SKM-1 treated with dmso at 0.1 percent for 144 hours (cell line): ENCODE measurements around the gene IFNA10.
A peak's percentile ranks its signal among the peaks of the same experiment; 100 is the strongest.
"Not testable (repeated sequence)": the region's sequence is repeated elsewhere in the genome, so short reads cannot be mapped to it uniquely, and the experiment has no call there.

Source experiments
- DNase-seq: peaks from one replicate; lab custom pipeline; 2025; ENCODE audit not compliant: unreplicated experiment; lab: John Stamatoyannopoulos, UW

Gene IFNA10

DNA sequence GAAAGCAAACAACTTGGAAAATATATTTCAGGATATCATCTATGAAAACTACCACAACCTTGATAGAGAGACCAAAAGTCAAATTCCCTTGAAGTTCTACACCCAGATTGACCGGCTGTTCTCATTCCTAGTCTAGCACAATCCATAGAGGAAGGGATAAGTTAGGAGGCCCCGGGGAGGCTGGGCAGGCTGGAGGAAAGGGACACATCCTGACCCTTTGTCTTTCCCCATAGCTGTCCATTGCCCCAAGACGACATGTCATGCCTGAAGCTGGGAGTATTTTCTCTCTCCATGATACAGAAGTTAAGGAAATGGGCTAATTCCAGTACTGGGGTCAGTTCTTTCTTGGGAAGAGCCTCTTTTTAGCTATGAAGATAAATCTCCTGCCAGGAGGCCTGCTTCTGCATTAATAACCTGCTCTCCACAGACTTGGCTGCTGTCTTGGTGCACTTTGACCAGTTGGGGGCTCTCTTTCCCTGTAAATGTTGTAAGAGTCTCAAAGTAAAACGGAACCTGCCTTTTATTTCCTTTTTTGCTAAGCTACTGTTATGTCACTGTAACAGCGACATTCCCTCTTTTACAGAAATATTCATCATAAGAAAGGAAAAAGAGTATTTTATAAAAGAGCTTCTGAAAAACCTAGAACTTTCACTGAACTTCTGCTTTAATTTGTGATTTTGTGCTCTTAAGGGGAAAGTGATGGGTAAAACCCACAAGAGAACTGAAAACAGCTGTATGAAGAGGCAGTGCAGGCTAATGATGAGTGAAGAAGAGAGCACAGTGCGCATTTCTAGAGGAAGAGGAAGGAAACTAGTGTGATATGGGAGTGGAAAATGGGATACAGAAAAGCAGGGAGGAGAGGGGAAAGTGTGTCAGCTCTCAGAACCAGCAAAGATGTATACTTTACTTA lies 11.8 kb downstream of the IFNA10 start:
- DNase-seq, result peak; percentile 56

DNA sequence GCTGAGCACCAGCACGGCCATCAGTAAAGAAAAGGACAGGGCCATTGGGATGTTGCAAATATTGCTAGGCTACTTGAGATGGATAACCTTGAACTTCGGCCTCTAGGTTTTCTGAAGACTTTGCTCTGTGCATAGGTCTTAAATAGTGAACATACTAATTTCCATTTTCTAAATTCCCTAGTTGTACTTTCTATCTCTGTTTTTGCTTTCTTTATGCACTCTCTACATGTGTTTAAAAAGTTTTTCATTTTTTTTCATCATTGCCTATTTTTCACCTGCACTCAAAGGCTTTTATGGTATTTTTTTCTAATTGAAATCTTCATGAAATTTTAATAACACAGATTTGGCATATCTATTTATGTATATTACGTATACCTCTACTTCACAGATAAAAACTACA lies 19.5 kb downstream of the IFNA10 start, which contains the start of gene IFNA4:
Gene IFNA4 (minus strand): TSS at position 101 of the 400 bp plus-strand sequence. CDS start 56 bp downstream, at position 45.
- DNase-seq, result not testable (repeated sequence)

DNA sequence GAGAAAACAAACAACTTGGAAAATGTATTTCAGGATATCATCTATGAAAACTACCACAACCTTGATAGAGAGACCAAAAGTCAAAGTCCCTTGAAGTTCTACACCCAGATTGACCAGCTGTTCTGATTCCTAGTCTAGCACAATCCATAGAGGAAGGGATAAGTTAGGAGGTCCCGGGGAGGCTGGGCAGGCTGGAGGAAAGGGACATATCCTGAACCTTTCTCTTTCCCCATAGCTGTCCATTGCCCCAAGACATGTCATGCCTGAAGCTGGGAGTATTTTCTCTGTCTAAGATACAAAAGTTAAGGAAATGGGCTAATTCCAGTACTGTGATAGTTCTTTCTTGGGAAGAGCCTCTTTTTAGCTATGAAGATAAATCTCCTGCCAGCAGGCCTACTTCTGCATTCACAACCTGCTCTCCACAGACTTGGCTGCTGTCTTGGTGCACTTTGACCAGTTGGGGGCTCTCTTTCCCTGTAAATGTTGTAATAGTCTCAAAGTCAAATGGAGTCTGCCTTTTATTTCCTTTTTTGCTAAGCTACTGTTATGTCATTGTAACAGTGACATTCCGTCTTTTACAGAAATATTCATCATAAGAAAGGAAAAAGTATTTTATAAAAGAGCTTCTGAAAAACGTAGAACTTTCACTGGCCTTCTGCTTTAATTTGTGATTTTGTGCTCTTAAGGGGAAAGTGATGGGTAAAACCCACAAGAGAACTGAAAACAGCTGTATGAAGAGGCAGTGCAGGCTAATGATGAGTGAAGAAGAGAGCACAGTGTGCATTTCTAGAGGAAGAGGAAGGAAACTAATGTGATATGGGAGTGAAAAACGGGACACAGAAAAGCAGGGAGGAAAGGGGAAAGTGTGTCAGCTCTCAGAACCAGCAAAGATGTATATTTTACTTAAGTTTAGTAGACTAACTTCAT lies 23.9 kb downstream of the IFNA10 start:
- peak; percentile 70 for DNase-seq

DNA sequence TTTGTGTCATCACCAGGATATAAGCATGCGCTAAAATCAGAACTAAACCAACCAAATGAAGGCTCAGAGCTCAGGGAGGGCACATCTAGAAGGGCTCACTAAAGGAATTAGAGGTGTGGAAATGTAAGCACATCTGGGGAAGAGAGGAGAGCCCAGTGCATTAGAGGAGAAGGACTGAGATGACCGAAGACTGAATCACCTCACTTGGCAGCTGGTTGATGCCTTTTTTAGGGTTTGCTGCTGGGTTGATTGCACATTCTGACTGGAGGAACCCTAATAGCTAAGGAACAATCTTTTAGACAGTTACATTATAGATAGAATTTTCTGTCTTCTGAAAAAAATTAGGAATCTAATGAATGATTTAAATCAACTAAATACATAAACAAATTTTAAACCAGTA lies 32.3 kb downstream of the IFNA10 start:
- no peak for DNase-seq

DNA sequence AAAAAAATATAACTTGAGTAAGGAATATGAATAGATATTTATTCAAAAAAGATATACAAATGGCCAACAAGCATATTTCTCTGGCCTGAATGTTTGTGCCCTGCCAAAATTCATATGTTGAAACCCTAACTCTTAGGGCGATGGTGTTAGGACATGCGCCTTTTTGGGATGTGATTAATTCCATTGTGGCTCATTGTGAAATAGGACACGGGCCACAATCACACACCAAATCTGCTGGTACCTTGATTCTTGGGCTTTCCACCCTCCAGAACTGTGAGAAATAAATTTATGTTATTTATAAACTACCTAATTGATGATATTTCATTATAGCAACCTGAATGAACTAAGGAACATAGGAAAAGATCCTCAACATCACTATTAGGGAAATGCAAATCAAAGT lies 34.8 kb downstream of the IFNA10 start:
- no peak for DNase-seq

DNA sequence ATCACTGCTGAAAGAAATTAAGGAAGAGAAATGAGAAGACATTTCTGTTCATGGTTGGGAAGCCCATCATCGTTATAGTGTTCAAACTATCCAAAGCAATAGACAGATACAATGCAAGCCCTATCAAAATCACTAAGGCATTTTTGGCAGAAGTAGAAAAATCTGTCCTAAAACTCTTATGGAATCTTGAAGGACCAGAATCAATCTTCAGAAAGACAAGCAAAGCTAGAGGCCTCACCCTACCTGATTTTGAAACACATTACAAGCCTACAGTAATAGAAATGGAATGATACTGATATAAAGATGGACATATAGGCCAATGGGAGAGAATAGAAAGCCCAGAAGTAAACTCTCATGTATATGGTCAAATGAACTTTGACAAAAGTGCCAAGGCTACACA lies 35.6 kb downstream of the IFNA10 start:
- no peak for DNase-seq

DNA sequence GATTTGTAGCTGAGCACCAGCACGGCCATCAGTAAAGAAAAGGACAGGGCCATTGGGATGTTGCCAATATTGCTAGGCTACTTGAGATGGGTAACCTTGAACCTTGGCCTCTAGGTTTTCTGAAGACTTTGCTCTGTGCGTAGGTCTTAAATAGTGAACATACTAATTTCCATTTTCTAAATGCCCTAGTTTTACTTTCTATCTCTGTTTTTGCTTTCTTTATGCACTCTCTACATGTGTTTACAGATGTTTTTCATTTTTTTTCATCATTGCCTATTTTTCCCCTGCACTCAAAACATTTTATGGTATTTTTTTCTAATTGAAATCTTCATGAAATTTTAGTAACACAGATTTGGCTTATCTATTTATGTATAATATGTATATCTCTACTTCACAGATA lies 40.4 kb downstream of the IFNA10 start, which contains the start of gene IFNA21:
Gene IFNA21 (minus strand): TSS at position 101 of the 400 bp plus-strand sequence. CDS start 48 bp downstream, at position 53.
- not testable (repeated sequence) for DNase-seq

DNA sequence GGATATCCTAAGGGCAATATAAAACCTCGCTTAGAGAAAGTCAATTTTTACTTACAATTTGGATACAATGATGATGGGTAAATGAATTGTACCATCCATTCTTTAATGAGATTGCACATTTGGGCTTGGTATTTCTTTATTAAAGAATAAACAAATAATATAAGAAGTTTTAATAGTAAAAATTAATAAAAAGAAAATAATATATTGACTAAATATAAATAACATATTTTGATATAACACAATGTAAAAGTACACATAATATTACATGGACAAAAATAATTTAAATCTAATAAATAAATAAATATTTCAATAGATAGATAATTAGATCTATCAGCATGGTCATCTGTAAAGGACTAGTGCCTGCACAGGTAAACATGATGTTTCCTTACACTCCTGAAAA lies 41.4 kb downstream of the IFNA10 start:
- no peak for DNase-seq

DNA sequence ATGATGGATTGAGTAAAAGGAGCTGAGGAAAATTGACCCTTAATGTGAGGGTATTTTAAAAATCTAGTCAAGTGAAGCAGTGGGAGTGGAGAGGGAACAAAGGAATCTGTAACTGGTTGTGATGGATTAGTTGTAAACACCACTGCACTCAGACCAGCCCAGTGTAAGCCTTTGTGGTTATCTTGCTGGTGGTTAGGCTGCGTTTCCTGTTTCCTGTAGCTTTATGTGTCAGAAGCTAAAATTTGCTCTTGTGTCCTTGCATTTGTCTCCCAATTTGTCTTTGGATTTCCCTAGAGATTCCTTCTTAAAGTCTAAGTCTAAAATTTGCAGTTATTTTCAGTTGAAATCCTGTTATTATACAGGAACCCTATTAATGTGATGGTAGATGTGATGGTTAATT lies 46.8 kb downstream of the IFNA10 start:
- DNase-seq, result peak; percentile 75
